ENCODE results near the gene KBTBD4.
"Not testable (repeated sequence)": the region's sequence is repeated elsewhere in the genome, so short reads cannot be mapped to it uniquely, and the experiment has no call there.

Gene KBTBD4

DNA sequence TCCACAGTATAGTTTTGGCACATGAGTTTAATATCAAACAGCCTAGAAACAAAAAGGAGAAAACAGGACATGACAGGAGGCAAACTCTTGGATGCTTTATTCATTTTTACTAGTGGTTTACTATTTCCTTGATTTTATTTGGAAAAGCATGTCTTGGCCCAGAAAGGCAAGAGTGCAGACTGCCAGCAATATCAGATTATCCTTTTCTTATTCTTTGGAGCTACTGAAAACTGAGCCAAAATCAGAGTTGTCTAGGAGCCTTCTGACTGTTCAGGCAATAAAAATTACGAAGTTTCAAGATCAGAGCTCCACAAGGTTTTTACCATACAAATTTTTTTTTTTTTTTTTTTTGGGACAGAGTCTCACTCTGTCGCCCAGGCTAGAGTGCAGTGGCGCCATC lies 41.9 kb downstream of the KBTBD4 start:
- Mint-ChIP-seq H3K9me3 (no peaks in the 10 kb centered on the region), H3K4me3 (no peak overlapping the region), H3K4me1 (peaks cover 25 to 61% of the 10 kb centered on the region in 2 donors), H3K27me3 (no peaks in the 10 kb centered on the region), H3K36me3 (peaks cover 13 to 19% of the 10 kb centered on the region in 2 donors), H3K27ac (no peak overlapping the region)
- DNase-seq (no peak), ATAC-seq (replicated peaks) (no peak)

DNA sequence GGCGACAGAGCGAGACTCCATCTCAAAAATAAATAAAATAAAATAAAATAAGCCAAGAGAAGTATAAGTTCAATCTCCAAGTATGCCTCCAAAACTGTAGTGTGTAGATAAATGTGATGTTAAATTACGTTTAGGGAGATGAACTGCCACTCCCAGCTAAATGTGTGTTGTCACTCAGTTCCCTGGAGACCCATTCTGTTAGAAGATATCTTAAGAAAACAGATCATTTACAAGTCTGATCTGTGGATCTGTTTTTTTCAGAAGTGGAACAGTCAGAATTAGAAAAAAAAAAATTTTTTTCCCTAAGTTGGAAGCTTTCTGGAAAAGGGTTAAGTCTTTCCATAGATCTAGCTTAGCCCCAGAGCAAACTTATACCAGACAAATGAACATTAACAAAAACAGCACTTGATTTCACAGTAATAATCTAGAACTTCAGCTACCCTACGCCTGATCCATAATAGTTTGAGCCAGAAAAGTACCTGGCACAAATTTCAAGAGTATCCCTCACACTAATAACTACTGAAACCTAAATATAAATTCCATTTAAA lies 44.0 kb downstream of the KBTBD4 start:
- H3K4me3 Mint-ChIP-seq: no peak overlapping the region
- H3K9me3 Mint-ChIP-seq: no peaks in the 10 kb centered on the region
- DNase-seq: no peak
- H3K36me3 Mint-ChIP-seq: peaks cover 14 to 16% of the 10 kb centered on the region in 2 donors
- peaks cover 17 to 59% of the 10 kb centered on the region in 2 donors for H3K4me1 Mint-ChIP-seq
- ATAC-seq (replicated peaks): no peak
- H3K27ac Mint-ChIP-seq: no peak overlapping the region
- H3K27me3 Mint-ChIP-seq: no peaks in the 10 kb centered on the region

DNA sequence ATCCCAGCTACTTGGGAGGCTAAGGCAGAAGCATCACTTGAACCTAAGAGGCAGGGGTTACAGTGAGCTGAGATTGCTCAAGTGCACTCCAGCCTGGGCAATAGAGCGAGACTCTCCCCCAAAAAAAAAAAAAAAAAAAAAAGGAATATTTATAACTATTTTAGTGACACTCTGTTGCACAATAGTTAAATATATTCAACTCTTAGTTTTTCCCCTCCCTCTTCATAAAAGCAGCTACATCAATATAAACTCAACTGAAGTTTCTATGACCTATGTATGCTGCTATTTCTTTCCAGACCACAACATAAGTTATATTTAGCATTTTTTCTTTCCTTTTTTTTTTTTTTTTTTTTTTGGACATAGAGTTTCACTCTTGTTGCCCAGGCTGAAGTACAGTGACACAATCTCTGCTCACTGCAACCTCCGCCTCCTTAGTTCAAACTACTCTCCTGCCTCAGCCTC lies 45.0 kb downstream of the KBTBD4 start:
- peak overlapping the region; percentile 37 for H3K27ac Mint-ChIP-seq
- DNase-seq (no peak), ATAC-seq (replicated peaks) (peak; percentile 65 to 81)
- H3K4me1 Mint-ChIP-seq: peaks cover 17 to 53% of the 10 kb centered on the region in 2 donors
- peak overlapping the region in 1 of 2 donors; percentile 14 for H3K4me3 Mint-ChIP-seq
- H3K9me3 Mint-ChIP-seq: no peaks in the 10 kb centered on the region
- H3K27me3 Mint-ChIP-seq: no peaks in the 10 kb centered on the region
- peaks cover 12 to 15% of the 10 kb centered on the region in 2 donors for H3K36me3 Mint-ChIP-seq

DNA sequence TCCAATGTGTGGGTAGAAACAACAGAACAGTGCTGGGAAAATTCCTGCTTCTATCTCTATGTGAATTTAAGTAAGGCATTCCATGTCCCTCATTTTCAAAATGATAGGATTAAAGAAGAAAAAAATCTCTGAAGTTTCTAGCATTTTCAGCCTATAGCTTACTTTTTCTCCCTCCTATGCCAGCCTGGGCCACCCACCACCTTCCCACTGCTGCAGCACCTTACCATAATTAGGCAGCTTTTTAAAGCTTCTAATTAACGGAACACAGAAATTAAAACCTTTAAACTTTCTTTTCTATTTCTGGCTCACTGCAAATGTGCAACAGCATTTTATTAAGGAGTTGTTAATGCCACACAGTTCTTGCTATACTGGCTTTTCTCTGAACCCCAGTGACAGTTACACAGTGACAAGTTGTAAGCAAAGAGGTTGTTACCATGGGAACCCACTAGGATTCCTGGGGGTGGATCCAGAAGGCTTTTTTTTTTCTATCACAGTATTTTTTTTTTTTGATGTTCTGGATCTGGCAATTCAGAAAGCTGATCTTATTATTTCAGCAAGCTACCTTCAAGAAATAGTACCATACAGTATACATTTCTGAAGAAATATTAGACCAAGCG lies 46.1 kb downstream of the KBTBD4 start:
- H3K4me1 Mint-ChIP-seq: peaks cover 14 to 53% of the 10 kb centered on the region in 2 donors
- H3K36me3 Mint-ChIP-seq: peaks cover 13 to 16% of the 10 kb centered on the region in 2 donors
- ATAC-seq (replicated peaks) (no peak), DNase-seq (no peak)
- H3K27me3 Mint-ChIP-seq: no peaks in the 10 kb centered on the region
- no peak overlapping the region for H3K4me3 Mint-ChIP-seq
- peak overlapping the region; percentile 62 for H3K27ac Mint-ChIP-seq
- no peaks in the 10 kb centered on the region for H3K9me3 Mint-ChIP-seq

DNA sequence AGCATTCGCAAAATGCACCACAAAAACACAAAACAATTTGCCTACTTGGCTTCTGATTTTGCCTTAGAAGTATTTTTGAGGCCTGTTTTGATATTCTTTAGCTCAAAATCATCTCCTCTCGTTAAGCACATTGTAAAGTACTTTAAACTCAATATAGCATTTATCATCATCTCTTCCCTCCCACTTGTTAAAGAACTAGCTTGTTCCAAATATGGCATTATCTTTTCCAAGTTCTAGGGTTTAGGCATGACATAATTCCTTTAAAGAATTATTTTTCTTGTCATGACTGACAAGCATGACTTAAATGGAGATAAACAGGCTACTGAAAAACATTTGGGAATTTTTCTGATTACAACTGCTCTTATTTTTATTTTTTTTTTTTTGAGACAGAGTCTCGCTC lies 47.1 kb downstream of the KBTBD4 start:
- H3K27me3 Mint-ChIP-seq: no peaks in the 10 kb centered on the region
- DNase-seq: no peak
- no peak overlapping the region for H3K27ac Mint-ChIP-seq
- H3K4me3 Mint-ChIP-seq: no peak overlapping the region
- H3K4me1 Mint-ChIP-seq: peaks cover 14 to 64% of the 10 kb centered on the region in 2 donors
- no peak for ATAC-seq (replicated peaks)
- peaks cover 13 to 16% of the 10 kb centered on the region in 2 donors for H3K36me3 Mint-ChIP-seq
- no peaks in the 10 kb centered on the region for H3K9me3 Mint-ChIP-seq

DNA sequence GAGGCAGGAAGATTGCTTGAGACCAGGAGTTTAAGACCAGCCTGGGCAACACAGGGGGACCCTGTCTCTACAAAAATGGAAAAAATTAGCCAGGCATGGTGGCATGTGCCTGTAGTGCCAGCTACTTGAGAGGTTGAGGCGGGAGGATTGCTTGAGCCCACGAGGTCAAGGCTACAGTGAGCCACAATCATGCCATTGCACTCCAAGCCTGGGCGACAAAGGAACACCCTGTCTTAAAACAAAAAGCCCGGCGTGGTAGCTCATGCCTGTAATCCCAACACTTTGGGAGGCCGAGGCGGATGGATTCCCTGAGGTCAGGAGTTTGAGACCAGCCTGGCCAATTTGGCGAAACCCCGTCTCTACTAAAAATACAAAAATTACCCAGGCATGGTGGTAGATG lies 48.0 kb downstream of the KBTBD4 start:
- not testable (repeated sequence) for ATAC-seq (replicated peaks); H3K9me3 Mint-ChIP-seq; H3K27ac Mint-ChIP-seq; DNase-seq; H3K4me3 Mint-ChIP-seq; H3K27me3 Mint-ChIP-seq
- Mint-ChIP-seq H3K36me3 (peaks cover 17 to 20% of the 10 kb centered on the region in 2 donors), H3K4me1 (peaks cover 19 to 73% of the 10 kb centered on the region in 2 donors)

DNA sequence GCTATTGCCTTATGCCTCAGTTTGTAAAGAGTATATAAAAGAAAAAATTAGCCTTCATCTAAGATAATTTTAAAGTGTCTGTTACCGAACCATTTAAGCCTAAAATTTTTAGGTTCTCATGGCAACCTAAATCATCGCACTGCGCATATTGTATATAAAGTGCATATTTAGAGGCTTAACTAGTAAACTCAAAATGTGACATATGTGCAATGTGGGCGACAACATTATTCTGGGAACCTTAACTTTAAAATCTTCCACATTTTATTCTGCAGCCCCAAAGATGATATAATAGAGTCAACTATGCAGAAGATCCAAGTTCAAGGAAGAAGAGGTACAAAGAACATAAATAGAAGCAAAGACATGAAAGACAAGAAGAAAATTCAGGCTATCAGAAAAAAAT lies 48.8 kb downstream of the KBTBD4 start:
- Mint-ChIP-seq H3K4me1 (peaks cover 24 to 74% of the 10 kb centered on the region in 2 donors), H3K27me3 (no peaks in the 10 kb centered on the region), H3K36me3 (peaks cover 17 to 25% of the 10 kb centered on the region in 2 donors), H3K4me3 (no peak overlapping the region), H3K27ac (no peak overlapping the region), H3K9me3 (no peaks in the 10 kb centered on the region)
- ATAC-seq (replicated peaks) (no peak), DNase-seq (no peak)

DNA sequence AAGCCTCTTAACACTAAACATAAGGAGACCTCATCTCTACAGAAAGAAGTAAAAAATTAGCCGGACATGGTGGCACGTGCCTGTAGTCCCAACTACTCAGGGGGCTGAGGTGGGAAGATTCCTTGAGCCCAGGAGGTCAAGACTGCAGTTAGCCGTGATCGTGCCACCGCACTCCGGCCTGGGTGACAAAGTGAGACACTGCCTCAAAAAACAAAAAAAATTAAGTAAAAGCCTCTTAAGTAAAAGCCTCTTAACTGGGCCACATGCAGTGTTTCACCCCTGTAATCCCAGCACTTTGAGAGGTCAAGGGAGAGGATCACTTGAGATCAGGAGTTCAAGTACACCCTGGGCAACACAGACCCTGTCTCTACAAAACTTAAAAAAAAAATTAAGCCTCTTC lies 51.6 kb downstream of the KBTBD4 start:
- Mint-ChIP-seq H3K4me1 (peaks cover 37 to 76% of the 10 kb centered on the region in 2 donors), H3K27me3 (no peaks in the 10 kb centered on the region), H3K4me3 (no peak overlapping the region), H3K36me3 (peaks cover 16 to 25% of the 10 kb centered on the region in 2 donors), H3K27ac (peak overlapping the region; percentile 47), H3K9me3 (no peaks in the 10 kb centered on the region)
- DNase-seq (no peak), ATAC-seq (replicated peaks) (no peak)

DNA sequence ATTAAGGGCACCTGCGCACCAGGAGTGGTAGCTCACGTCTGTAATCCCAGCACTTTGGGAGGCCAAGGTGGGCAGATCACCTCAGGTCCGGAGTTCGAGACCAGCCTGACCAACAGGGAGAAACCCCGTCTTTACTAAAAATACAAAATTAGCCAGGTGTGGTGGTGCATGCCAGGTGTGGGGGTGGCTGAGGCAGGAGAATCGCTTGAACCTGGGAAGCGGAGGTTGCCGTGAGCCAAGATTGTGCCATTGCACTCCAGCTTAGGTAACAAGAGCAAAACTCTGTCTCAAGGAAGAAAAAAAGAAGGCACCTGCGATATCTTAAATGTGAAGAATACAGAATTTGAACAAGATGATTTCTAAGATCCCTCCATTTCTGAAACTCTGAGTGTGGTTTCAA lies 52.7 kb downstream of the KBTBD4 start:
- peaks cover 42 to 71% of the 10 kb centered on the region in 2 donors for H3K4me1 Mint-ChIP-seq
- H3K27me3 Mint-ChIP-seq; ATAC-seq (replicated peaks); H3K4me3 Mint-ChIP-seq; DNase-seq; H3K9me3 Mint-ChIP-seq: not testable (repeated sequence)
- H3K27ac Mint-ChIP-seq: peak overlapping the region; percentile 88
- H3K36me3 Mint-ChIP-seq: peaks cover 16 to 25% of the 10 kb centered on the region in 2 donors

DNA sequence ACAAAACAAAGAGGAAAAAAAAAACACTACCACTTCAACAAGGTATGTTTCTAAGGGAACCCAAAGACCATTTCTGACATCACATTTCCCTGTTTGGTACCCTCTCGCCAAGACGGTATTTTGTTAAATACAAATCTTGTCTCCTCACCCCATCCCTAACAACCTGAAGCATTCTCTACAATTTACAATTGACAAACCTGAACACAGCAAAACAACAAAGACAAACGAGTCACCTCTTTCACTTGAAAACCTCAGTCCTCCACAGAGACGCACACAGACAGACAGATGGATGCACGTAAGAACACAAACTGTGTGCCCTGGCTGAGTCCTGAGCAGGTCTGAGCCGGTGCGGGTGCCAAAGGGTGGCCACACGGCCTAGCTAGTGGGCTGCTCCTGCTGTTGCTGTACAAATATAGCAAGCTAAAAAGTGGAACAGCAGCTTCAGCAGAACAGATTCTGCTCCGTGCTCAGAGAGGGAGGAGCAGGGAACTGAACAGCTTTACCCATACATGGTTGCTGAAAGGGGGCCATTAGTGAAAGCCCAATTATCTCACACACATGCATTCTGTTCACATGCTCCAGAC lies 54.4 kb downstream of the KBTBD4 start:
- Mint-ChIP-seq H3K27ac (peak overlapping the region; percentile 49), H3K9me3 (no peaks in the 10 kb centered on the region), H3K4me3 (peak overlapping the region; percentile 6 to 7), H3K4me1 (peaks cover 37 to 71% of the 10 kb centered on the region in 2 donors), H3K27me3 (no peaks in the 10 kb centered on the region), H3K36me3 (peaks cover 18 to 23% of the 10 kb centered on the region in 2 donors)
- DNase-seq (no peak), ATAC-seq (replicated peaks) (peak; percentile 31 to 56)

DNA sequence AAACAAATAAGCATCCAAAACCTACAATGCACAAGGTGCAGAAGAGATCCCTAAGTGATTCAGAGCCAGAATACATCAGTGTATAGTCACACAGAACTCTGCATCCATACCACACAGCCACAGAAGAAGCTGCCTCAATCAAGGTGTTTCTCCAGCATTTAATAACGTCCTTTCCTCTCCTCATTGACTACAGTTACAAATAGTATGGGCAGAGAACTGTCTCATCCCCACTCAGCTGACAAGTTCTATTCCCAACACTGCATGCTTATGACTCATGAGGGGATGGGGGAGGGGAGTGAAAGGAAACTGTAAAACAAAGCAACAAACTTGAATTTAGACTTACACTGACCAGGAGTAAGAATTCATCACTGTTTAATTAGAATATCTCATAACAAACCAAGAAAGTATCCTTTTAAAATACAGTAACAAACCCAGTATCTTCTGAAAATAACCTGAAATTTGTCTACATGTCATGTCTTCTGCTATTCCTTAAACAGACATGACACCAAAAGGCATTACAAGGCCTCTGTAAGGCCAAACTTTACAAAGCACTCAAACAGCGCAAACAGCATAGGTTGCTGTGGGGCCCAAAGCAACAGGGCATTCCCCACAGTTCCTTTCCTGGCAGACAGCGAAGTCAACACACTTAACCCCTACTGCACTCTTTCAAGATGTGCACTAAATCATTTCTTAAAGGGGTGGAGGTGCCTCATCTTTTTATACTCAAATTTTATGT lies 55.1 kb downstream of the KBTBD4 start:
- Mint-ChIP-seq H3K36me3 (peaks cover 19 to 21% of the 10 kb centered on the region in 2 donors), H3K27ac (peak overlapping the region; percentile 49), H3K4me1 (peaks cover 39 to 73% of the 10 kb centered on the region in 2 donors), H3K9me3 (no peaks in the 10 kb centered on the region), H3K4me3 (peak overlapping the region; percentile 31 to 51), H3K27me3 (no peaks in the 10 kb centered on the region)
- DNase-seq (no peak), ATAC-seq (replicated peaks) (peak; percentile 84 to 86)
